Measurements from ENCODE around the gene DLG1.

DNA sequence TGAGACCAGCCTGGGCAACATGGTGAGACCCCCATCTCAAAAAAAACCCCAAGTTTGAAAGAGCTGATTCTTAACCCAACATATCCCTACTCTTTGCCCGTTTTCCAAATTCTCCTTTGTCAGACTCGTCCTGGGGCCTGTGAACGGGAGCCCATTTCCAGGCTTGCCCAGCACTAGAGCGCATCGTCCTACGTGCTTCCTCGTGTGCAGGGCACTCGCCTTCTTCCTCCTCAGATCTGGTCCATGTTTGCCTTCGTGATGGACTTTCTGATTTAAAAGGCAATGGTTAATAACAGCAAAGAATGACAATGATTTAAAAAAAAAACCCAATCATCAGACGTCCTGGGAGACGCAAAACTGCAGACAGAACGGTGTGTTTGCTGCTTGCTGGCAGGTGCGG is 278.9 kb downstream of the DLG1 start:
- TF ChIP-seq, protein P1, sequence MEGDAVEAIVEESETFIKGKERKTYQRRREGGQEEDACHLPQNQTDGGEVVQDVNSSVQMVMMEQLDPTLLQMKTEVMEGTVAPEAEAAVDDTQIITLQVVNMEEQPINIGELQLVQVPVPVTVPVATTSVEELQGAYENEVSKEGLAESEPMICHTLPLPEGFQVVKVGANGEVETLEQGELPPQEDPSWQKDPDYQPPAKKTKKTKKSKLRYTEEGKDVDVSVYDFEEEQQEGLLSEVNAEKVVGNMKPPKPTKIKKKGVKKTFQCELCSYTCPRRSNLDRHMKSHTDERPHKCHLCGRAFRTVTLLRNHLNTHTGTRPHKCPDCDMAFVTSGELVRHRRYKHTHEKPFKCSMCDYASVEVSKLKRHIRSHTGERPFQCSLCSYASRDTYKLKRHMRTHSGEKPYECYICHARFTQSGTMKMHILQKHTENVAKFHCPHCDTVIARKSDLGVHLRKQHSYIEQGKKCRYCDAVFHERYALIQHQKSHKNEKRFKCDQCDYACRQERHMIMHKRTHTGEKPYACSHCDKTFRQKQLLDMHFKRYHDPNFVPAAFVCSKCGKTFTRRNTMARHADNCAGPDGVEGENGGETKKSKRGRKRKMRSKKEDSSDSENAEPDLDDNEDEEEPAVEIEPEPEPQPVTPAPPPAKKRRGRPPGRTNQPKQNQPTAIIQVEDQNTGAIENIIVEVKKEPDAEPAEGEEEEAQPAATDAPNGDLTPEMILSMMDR (conservative IDR thresholded peaks at IDR 0.05; ENCODE audit: low read length): no peak
- no peak for TF ChIP-seq EZH2phosphoT487 (IDR thresholded peaks at IDR 0.05; ENCODE audit: borderline replicate concordance, low read depth, low read length)
